ENCODE measurements around the gene VTI1A.
"Not testable (repeated sequence)": the region's sequence is repeated elsewhere in the genome, so short reads cannot be mapped to it uniquely, and the experiment has no call there.

Gene VTI1A

GRCh38 chr10:112507988-112508387 is 61.0 kb downstream of the VTI1A start:
- no peak for DNase-seq

- no peak for DNase-seq
Measured at GRCh38 chr10:112509558-112510291, 62.7 kb downstream of the VTI1A start.

GRCh38 chr10:112510384-112510783 is 63.4 kb downstream of the VTI1A start:
- no peak for DNase-seq

GRCh38 chr10:112512294-112512693 is 65.3 kb downstream of the VTI1A start:
- no peak for DNase-seq

- no peak for DNase-seq
Measured at GRCh38 chr10:112515126-112515525, 68.1 kb downstream of the VTI1A start.

- DNase-seq: no peak
Measured at GRCh38 chr10:112515852-112516251, 68.8 kb downstream of the VTI1A start.

GRCh38 chr10:112517451-112517862 is 70.4 kb downstream of the VTI1A start:
- DNase-seq: no peak

- no peak for DNase-seq
Measured at GRCh38 chr10:112519133-112519761, 72.2 kb downstream of the VTI1A start.

GRCh38 chr10:112520914-112521313 is 73.9 kb downstream of the VTI1A start:
- DNase-seq: no peak

- no peak for DNase-seq
Measured at GRCh38 chr10:112524641-112525040, 77.6 kb downstream of the VTI1A start.

- DNase-seq: no peak
Measured at GRCh38 chr10:112525200-112525599, 78.2 kb downstream of the VTI1A start.

GRCh38 chr10:112526139-112526538 is 79.1 kb downstream of the VTI1A start:
- no peak for DNase-seq

- DNase-seq: no peak
Measured at GRCh38 chr10:112526906-112527305, 79.9 kb downstream of the VTI1A start.

GRCh38 chr10:112528235-112528634 is 81.2 kb downstream of the VTI1A start:
- DNase-seq: no peak

GRCh38 chr10:112531421-112531820 is 84.4 kb downstream of the VTI1A start:
- DNase-seq: no peak

GRCh38 chr10:112532189-112532588 is 85.2 kb downstream of the VTI1A start:
- no peak for DNase-seq

GRCh38 chr10:112532956-112533355 is 85.9 kb downstream of the VTI1A start:
- no peak for DNase-seq

GRCh38 chr10:112533916-112534315 is 86.9 kb downstream of the VTI1A start:
- DNase-seq: no peak

GRCh38 chr10:112535531-112535951 is 88.5 kb downstream of the VTI1A start:
- no peak for DNase-seq

- no peak for DNase-seq
Measured at GRCh38 chr10:112536663-112537062, 89.6 kb downstream of the VTI1A start.

- DNase-seq: no peak
Measured at GRCh38 chr10:112538168-112538567, 91.2 kb downstream of the VTI1A start.

GRCh38 chr10:112539340-112539739 is 92.3 kb downstream of the VTI1A start:
- DNase-seq: no peak

GRCh38 chr10:112542823-112543222 is 95.8 kb downstream of the VTI1A start:
- DNase-seq: not testable (repeated sequence)

- DNase-seq: no peak
Measured at GRCh38 chr10:112546474-112546873, 99.5 kb downstream of the VTI1A start.
